DND-41 (cell line): ENCODE measurements around the gene PTGDR2.

Experiments
- ATAC-seq: fragments of 200-7000 bp; cut with Tn5 transposase; 3 replicates; pipeline ENCODE4 v1.9.1; 2021; ENCODE audit warnings: low read depth; ENCODE audit not compliant: insufficient read depth
- DNase-seq: peaks from one replicate; pipeline ENCODE4 v3.0.0-alpha.2; 2020
- H2AFZ ChIP-seq: 2 replicates; pipeline ENCODE4 v1.6.0; 2012; ENCODE audit warnings: low read depth, low read length
- H3K27ac ChIP-seq: 2 replicates; pipeline ENCODE4 v1.5.1; 2012; ENCODE audit warnings: low read length, inconsistent platforms
- H3K27me3 ChIP-seq: fragments of 200-600 bp; sonication (generic); 2 replicates; pipeline ENCODE4 v1.6.0; 2012; ENCODE audit warnings: low read length, mild to moderate bottlenecking, inconsistent platforms; ENCODE audit not compliant: insufficient read depth, poor library complexity
- H3K36me3 ChIP-seq: 2 replicates; pipeline ENCODE4 v1.5.1; 2012; ENCODE audit warnings: low read length, inconsistent platforms; ENCODE audit not compliant: insufficient read depth
- H3K4me1 ChIP-seq: 2 replicates; pipeline ENCODE4 v1.5.1; 2012; ENCODE audit warnings: mild to moderate bottlenecking, low read length; ENCODE audit not compliant: insufficient read depth
- H3K4me2 ChIP-seq: 2 replicates; pipeline ENCODE4 v1.6.0; 2012; ENCODE audit warnings: mild to moderate bottlenecking, moderate library complexity, low read length, inconsistent platforms; ENCODE audit not compliant: insufficient read depth
- H3K4me3 ChIP-seq, 2 experiments: fragments of 200-600 bp in 1 of 2; shearing (Covaris generic) in 1 of 2; 2 replicates each; pipeline ENCODE4 v1.5.1; 2012 to 2016; ENCODE audit warnings: inconsistent platforms in 2 of 2, low read length in 2 of 2, mild to moderate bottlenecking in 2 of 2, low read depth in 1 of 2, moderate library complexity in 1 of 2
- H3K79me2 ChIP-seq: 2 replicates; pipeline ENCODE4 v1.6.0; 2012; ENCODE audit warnings: low read length, inconsistent platforms; ENCODE audit not compliant: insufficient read depth
- H3K9ac ChIP-seq: 2 replicates; pipeline ENCODE4 v1.6.0; 2012; ENCODE audit warnings: low read depth, mild to moderate bottlenecking, inconsistent platforms, low read length, moderate library complexity
- H3K9me3 ChIP-seq: 2 replicates; pipeline ENCODE4 v1.5.1; 2012; ENCODE audit warnings: low read length, moderate library complexity, mild to moderate bottlenecking, inconsistent platforms; ENCODE audit not compliant: insufficient read depth, severe bottlenecking
- H4K20me1 ChIP-seq: 2 replicates; pipeline ENCODE4 v1.6.0; 2012; ENCODE audit warnings: low read length; ENCODE audit not compliant: insufficient read depth
- CTCF ChIP-seq: IDR thresholded peaks from 2 replicates; pipeline ENCODE4 v1.5.1; 2012; ENCODE audit warnings: borderline replicate concordance, low read length, moderate library complexity, mild to moderate bottlenecking; ENCODE audit not compliant: poor library complexity, severe bottlenecking; ENCODE audit errors: extremely low read depth
- EZH2 ChIP-seq: IDR thresholded peaks from 3 replicates; pipeline ENCODE4 v1.6.1; 2012; ENCODE audit warnings: borderline replicate concordance, low read depth, mild to moderate bottlenecking, moderate library complexity, low read length, inconsistent platforms; ENCODE audit not compliant: severe bottlenecking

Gene PTGDR2

GRCh38 chr11:60900673-60901404, 45.1 kb upstream of the PTGDR2 start:
- H3K9ac ChIP-seq, result no peak overlapping the region
- H3K9me3 ChIP-seq, result no peaks in the 10 kb centered on the region
- peaks cover 92% of the 10 kb centered on the region for H3K36me3 ChIP-seq
- ATAC-seq (no peak), DNase-seq (no peak)
- no peak overlapping the region for H3K4me2 ChIP-seq
- H3K27me3 ChIP-seq, result no peaks in the 10 kb centered on the region
- no peak overlapping the region for H3K27ac ChIP-seq
- H2AFZ ChIP-seq, result no peak overlapping the region
- H4K20me1 ChIP-seq, result peaks cover 58% of the 10 kb centered on the region
- peaks cover 28% of the 10 kb centered on the region for H3K4me1 ChIP-seq
- no peak for TF ChIP-seq CTCF
- no peak for TF ChIP-seq EZH2
- peaks cover 39% of the 10 kb centered on the region for H3K79me2 ChIP-seq
- H3K4me3 ChIP-seq, result no peak overlapping the region

GRCh38 chr11:60899977-60900376, 44.2 kb upstream of the PTGDR2 start:
- Histone ChIP-seq H3K79me2 (peaks cover 30% of the 10 kb centered on the region), H3K4me1 (peaks cover 21% of the 10 kb centered on the region), H3K27ac (no peak overlapping the region), H3K36me3 (peaks cover 99% of the 10 kb centered on the region), H3K27me3 (no peaks in the 10 kb centered on the region), H3K4me2 (no peak overlapping the region), H2AFZ (no peak overlapping the region), H3K9me3 (no peaks in the 10 kb centered on the region), H4K20me1 (peaks cover 50% of the 10 kb centered on the region), H3K9ac (no peak overlapping the region), H3K4me3 (no peak overlapping the region)
- TF ChIP-seq EZH2 (no peak), CTCF (no peak)
- no peak for DNase-seq
- no peak; the same call in 2 of the 3 replicates for ATAC-seq

- Histone ChIP-seq H3K36me3 (peaks cover 100% of the 10 kb centered on the region), H3K9me3 (no peaks in the 10 kb centered on the region), H3K4me2 (no peak overlapping the region), H3K27me3 (no peaks in the 10 kb centered on the region), H2AFZ (no peak overlapping the region), H3K27ac (peak overlapping the region; percentile 46; the same call in 1 of the 2 replicates), H3K9ac (no peak overlapping the region), H3K79me2 (peaks cover 24% of the 10 kb centered on the region), H3K4me3 (no peak overlapping the region), H4K20me1 (peaks cover 43% of the 10 kb centered on the region), H3K4me1 (peaks cover 14% of the 10 kb centered on the region)
- ATAC-seq (peak; percentile 94), DNase-seq (peak; percentile 50)
- TF ChIP-seq EZH2 (no peak), CTCF (peak; percentile 99)
These were observed 43.5 kb upstream of the PTGDR2 start for GRCh38 chr11:60899046-60899936.
